Muscle layer of duodenum (tissue), 2 donors: ENCODE data around the gene RPS6KB1.
"Not testable (repeated sequence)": the region's sequence is repeated elsewhere in the genome, so short reads cannot be mapped to it uniquely, and the experiment has no call there.

Experiments
- H3K27ac ChIP-seq: one replicate; pipeline ENCODE4 v1.7.0; 2013; ENCODE audit warnings: mild to moderate bottlenecking, low read length
- H3K27me3 ChIP-seq: one replicate; pipeline ENCODE4 v1.7.0; 2013; ENCODE audit warnings: low read depth, mild to moderate bottlenecking, control low read depth, low read length
- H3K36me3 ChIP-seq, 2 donors: one replicate each; pipeline ENCODE4 v1.7.0; 2013; ENCODE audit warnings: low read length in 2 of 2, control low read depth in 1 of 2, mild to moderate bottlenecking in 1 of 2; ENCODE audit not compliant: insufficient read depth in 2 of 2, control insufficient read depth in 1 of 2
- H3K4me1 ChIP-seq, 2 donors: one replicate each; pipeline ENCODE4 v1.7.0; 2013; ENCODE audit warnings: low read length in 2 of 2, mild to moderate bottlenecking in 2 of 2, control low read depth in 1 of 2, moderate library complexity in 1 of 2; ENCODE audit not compliant: insufficient read depth in 2 of 2, control insufficient read depth in 1 of 2
- H3K4me3 ChIP-seq, 2 donors: one replicate each; pipeline ENCODE4 v1.7.0; 2013; ENCODE audit warnings: low read length in 2 of 2, low read depth in 1 of 2, mild to moderate bottlenecking in 1 of 2
- H3K9me3 ChIP-seq, 2 donors: one replicate each; pipeline ENCODE4 v1.7.0; 2013; ENCODE audit warnings: low read length in 2 of 2, control low read depth in 1 of 2, mild to moderate bottlenecking in 1 of 2; ENCODE audit not compliant: control insufficient read depth in 1 of 2
- donor health status: healthy.

Gene RPS6KB1

DNA sequence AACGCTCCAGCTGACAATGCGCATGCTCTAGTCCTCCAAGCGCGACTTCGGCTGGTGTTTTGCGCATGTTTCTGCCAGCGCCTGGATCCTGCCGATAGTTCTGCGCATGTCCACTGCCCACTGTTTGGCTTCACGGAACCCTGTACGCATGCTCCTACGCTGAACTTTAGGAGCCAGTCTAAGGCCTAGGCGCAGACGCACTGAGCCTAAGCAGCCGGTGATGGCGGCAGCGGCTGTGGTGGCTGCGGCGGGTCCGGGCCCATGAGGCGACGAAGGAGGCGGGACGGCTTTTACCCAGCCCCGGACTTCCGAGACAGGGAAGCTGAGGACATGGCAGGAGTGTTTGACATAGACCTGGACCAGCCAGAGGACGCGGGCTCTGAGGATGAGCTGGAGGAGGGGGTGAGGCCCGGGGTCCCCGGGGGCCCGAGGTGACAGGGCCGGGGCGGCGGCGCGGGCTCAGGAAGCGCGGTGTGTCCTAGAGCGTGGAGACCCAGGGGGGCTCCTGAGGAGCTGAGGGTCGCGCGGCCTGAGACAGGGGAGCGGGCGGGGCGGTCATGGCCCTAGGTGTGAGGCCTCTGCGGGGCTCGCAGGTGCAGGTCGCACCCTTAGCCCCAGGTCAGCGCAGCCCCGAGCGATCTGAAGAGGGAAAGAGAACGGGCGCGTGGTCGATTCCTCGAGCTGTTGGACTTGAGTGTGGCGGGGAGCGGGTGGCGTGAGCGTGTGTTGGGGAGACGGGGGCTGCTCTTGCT lies at the start of gene RPS6KB1, which contains the start of gene TUBD1:
Gene RPS6KB1 (plus strand): TSS at position 198 of the 752 bp plus-strand sequence. CDS start 64 bp downstream, at position 262.
Gene TUBD1 (minus strand): TSS at position 20 of the 752 bp plus-strand sequence. CDS start 1,941 bp downstream, outside the sequence.
- peak within 1 kb of the TSS; percentile 77 for H3K27ac ChIP-seq
- H3K4me1 ChIP-seq: peaks cover 4 to 11% of the 10 kb centered on the region in 2 donors
- H3K4me3 ChIP-seq: peak within 1 kb of the TSS; percentile 84 to 94
- no peaks in the 10 kb centered on the region for H3K27me3 ChIP-seq
- no peaks in the 10 kb centered on the region for H3K9me3 ChIP-seq
- H3K36me3 ChIP-seq: peaks cover 3 to 5% of the 10 kb centered on the region in 2 donors

DNA sequence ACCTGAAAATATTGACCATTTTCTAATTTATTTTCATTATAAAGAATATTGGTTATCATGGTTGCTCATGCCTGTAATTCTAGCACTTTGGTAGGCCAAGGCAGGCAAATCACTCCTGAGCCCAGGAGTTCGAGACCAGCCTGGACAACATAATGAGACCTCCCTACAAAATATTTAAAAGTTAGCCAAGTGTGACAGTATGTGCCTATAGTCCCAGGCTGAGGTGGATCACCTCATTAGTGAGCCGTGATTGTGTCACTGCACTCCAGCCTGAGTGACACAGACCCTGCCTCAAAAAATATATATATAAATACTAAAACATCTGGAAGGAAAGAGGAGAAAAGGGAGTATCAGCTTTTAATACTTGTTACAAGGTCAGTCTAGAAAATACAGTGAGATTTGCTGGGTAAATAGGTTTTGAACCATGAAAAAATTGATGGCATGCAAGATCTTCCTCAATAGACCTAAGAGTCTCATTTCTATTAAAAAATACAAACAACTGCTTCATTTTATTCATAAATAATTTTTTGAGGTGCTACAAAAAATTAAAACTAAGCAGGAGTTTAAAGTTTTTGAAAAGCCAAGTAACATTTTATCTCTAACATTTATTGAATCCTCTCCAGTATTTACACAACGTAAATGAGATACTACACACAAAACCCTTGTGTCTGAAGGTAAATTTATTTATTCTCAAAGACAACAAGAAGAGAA lies 47.9 kb upstream of the RPS6KB1 start:
- Histone ChIP-seq H3K4me1 (peaks cover 16 to 22% of the 10 kb centered on the region in 2 donors), H3K9me3 (no peaks in the 10 kb centered on the region), H3K36me3 (peaks cover 11 to 14% of the 10 kb centered on the region in 2 donors), H3K27me3 (no peaks in the 10 kb centered on the region), H3K27ac (peak overlapping the region; percentile 88), H3K4me3 (no peak overlapping the region)

DNA sequence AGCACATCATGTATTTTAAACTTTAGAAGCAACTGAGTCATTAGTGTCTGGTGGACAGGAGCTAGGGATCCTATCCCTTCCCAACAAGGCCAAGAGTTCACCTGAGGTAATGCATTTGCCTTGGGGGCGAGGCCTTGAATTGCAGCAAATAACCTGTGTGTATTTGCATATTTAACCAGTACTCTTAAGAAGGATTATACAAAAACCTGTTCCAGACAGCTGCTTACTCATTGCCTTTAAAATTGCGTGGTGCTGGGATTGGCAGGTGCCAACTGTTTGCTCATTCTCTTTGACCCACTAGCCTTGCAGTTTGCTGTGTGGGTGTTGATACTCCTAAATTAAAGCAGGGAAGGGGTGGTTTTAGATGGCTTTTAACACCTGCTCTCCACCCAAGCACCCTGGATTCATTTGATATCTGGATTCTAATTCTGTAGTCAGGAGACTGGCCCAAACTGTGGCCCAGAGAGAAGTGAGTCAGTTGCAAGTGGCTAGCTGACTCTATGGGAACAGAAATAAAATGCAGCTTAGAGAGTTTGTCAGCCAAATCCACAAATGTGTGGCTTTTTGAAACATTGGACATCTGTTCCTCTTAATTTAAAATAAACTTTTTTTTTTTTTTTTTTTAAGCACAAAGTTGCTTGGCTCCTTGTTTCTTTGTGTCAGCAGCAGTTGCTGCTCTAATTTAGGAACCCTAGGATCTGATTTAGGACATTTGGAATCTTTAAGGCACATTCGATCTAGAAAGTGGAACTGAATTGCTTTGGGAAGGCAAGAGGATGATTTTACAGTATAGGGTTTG lies 47.1 kb upstream of the RPS6KB1 start:
- H3K9me3 ChIP-seq: no peaks in the 10 kb centered on the region
- H3K27ac ChIP-seq: peak overlapping the region; percentile 88
- no peaks in the 10 kb centered on the region for H3K27me3 ChIP-seq
- peaks cover 16 to 22% of the 10 kb centered on the region in 2 donors for H3K4me1 ChIP-seq
- peak overlapping the region in 1 of 2 donors; percentile 5 for H3K4me3 ChIP-seq
- H3K36me3 ChIP-seq: peaks cover 3 to 6% of the 10 kb centered on the region in 2 donors

GRCh38 chr17:59846394-59847165 lies 46.3 kb upstream of the RPS6KB1 start:
- H3K27ac ChIP-seq: peak overlapping the region; percentile 88
- peaks cover 16 to 22% of the 10 kb centered on the region in 2 donors for H3K4me1 ChIP-seq
- H3K36me3 ChIP-seq: no peaks in the 10 kb centered on the region
- no peaks in the 10 kb centered on the region for H3K27me3 ChIP-seq
- peak overlapping the region; percentile 5 to 22 for H3K4me3 ChIP-seq
- H3K9me3 ChIP-seq: no peaks in the 10 kb centered on the region

DNA sequence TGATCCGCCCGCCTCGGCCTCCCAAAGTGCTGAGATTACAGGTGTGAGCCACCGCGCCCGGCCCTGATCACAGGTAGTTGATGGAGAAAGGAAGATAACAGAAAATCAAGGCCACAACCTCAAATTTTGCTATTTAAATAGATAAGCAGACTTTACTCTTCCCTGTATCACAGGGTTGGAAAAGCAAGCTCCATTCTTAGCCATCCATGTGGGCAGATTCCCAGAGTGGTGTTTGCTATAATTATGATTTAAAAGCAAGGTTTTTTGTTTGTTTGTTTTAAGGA lies 44.6 kb upstream of the RPS6KB1 start:
- no peaks in the 10 kb centered on the region for H3K9me3 ChIP-seq
- peaks cover 20 to 22% of the 10 kb centered on the region in 2 donors for H3K4me1 ChIP-seq
- H3K27ac ChIP-seq: peak overlapping the region; percentile 56
- H3K36me3 ChIP-seq: no peaks in the 10 kb centered on the region
- H3K27me3 ChIP-seq: no peaks in the 10 kb centered on the region
- H3K4me3 ChIP-seq: no peak overlapping the region

GRCh38 chr17:59848778-59849177 lies 44.1 kb upstream of the RPS6KB1 start:
- Histone ChIP-seq H3K4me3 (no peak overlapping the region), H3K27me3 (no peaks in the 10 kb centered on the region), H3K27ac (peak overlapping the region; percentile 56), H3K4me1 (peaks cover 20 to 22% of the 10 kb centered on the region in 2 donors), H3K36me3 (no peaks in the 10 kb centered on the region), H3K9me3 (no peaks in the 10 kb centered on the region)

DNA sequence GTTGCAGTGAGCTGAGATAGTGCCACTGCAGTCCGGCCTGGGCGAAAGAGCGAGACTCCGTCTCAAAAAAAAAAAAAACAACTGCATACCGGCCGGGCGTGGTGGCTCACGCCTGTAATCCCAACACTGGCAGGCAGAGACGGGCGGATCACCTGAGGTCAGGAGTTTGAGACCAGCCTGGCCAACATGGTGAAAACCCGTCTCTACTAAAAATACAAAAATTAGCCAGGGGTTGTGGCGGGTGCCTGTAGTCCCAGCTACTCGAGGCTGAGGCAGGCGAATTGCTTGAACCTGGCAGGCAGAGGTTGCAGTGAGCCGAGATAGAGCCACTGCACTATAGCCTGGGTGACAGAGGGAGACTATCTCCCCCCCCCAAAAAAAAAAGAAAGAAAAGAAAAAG lies 42.6 kb upstream of the RPS6KB1 start:
- not testable (repeated sequence) for H3K36me3 ChIP-seq, H3K27ac ChIP-seq, H3K4me3 ChIP-seq, H3K9me3 ChIP-seq, H3K27me3 ChIP-seq
- peaks cover 19 to 21% of the 10 kb centered on the region in 2 donors for H3K4me1 ChIP-seq

- no peaks in the 10 kb centered on the region for H3K27me3 ChIP-seq
- no peaks in the 10 kb centered on the region for H3K9me3 ChIP-seq
- H3K36me3 ChIP-seq: no peaks in the 10 kb centered on the region
- H3K4me1 ChIP-seq: peaks cover 6 to 8% of the 10 kb centered on the region in 2 donors
- peak overlapping the region; percentile 76 for H3K27ac ChIP-seq
- H3K4me3 ChIP-seq: peak overlapping the region in 1 of 2 donors; percentile 29
Measured at GRCh38 chr17:59851439-59852375, 41.2 kb upstream of the RPS6KB1 start.

- not testable (repeated sequence) for H3K4me1 ChIP-seq, H3K9me3 ChIP-seq, H3K36me3 ChIP-seq, H3K4me3 ChIP-seq, H3K27me3 ChIP-seq
- peak overlapping the region; percentile 76 for H3K27ac ChIP-seq
Measured at GRCh38 chr17:59852847-59853167, 40.1 kb upstream of the RPS6KB1 start.
